PC-9 (cell line): ENCODE measurements around the gene MISP3.

Experiments used
- EZH2 ChIP-seq: fragments of 200-600 bp; sonication (generic); IDR thresholded peaks from 2 replicates; pipeline ENCODE4 v1.8.0; 2017; ENCODE audit warnings: antibody characterized with exemption, low read depth
- TF ChIP-seq, protein P1 (sequence below): fragments of 200-600 bp; sonication (generic); conservative IDR thresholded peaks from 2 replicates; pipeline ENCODE4 v1.6.1; 2017; ENCODE audit warnings: mixed run types, antibody characterized with exemption, mild to moderate bottlenecking, moderate library complexity

DNA sequence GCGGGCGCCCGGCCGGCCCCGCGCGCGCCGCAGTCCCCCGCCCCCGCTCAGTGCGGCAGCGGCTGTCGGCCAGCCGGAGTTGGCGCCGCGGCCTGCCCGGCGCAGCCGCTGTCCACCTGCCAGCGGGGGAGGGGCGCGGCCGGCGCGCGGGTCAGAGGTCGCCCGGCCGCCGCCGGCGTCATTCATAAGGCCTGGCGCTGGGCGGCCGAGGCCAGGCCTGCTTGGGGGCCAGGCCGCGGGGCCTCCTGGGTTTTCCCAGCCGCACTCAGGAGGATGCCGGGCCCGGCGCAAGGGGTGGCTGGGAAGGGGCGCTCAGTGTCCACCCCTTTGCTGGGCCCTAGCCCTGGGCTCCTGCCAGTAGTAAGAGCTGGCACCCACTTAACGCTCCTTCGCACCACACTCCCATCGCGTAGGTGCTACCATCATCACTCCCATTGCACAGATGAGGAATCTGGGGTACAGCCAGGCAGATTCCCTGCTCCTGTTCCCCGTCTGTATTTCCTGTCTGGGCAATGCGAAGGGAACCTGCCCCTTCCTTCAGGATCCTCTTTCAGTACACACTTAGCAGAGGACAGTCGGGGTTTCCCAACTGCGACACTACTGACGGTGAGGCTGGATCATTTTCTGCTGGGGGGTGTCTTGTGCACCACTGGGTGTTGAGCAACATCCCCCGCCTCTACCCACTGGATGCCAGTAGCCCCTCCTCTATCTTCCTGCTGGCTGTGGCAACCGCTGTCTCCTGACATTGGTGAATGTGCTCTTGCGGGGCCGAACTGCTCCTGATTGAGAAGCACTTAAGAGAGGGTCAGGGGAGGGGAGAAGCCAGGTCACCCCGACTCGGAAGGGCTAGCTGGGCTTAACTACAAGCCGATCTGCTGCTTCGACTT lies 45.8 kb downstream of the MISP3 start:
- TF ChIP-seq, protein P1, sequence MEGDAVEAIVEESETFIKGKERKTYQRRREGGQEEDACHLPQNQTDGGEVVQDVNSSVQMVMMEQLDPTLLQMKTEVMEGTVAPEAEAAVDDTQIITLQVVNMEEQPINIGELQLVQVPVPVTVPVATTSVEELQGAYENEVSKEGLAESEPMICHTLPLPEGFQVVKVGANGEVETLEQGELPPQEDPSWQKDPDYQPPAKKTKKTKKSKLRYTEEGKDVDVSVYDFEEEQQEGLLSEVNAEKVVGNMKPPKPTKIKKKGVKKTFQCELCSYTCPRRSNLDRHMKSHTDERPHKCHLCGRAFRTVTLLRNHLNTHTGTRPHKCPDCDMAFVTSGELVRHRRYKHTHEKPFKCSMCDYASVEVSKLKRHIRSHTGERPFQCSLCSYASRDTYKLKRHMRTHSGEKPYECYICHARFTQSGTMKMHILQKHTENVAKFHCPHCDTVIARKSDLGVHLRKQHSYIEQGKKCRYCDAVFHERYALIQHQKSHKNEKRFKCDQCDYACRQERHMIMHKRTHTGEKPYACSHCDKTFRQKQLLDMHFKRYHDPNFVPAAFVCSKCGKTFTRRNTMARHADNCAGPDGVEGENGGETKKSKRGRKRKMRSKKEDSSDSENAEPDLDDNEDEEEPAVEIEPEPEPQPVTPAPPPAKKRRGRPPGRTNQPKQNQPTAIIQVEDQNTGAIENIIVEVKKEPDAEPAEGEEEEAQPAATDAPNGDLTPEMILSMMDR: no peak
- no peak for TF ChIP-seq EZH2
